ENCODE results near the gene CCDC24. TPM values are rescaled to one million over a fixed set of nuclear protein-coding genes. Genes with fewer than 3 reads are reported as not detected.

Gene CCDC24
- total and polyA plus RNA-seq, 10 donors: 3.3 to 25.9 (median 5.6) TPM

DNA sequence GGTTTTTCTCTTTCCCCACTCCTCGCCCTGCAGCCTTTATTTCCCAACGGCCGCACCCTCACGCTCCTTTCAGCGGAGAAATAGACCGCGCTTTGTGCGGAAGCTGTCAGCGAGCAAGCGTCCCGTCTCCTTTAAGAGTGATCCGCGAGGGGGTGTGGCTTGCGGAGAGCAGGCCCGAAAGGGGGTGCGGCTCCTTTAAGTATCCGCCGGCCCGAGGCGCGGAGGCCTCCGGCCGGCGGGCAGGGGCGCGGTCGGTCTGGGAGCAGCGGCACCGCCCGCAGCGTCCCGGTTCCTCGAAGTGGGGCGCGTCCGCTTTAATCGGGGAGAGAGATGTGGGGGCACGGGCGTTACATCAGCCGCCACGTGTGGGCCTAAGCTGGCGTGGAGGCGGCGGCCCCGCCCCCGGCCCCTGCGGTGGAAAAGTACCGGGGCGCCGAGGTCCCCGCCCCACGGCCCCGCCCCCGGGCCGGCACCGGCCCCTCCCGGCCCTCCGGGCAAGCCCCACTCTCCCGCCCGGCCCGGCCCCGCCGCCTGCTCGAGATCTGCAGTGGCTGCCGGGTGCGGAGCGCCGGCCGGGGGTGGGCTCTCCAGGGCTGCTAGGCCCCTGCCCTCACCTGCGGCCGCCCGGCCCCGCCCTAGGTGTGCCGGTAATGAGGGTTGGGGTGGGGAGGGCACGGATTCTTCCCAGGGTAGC, 38.7 kb downstream of the CCDC24 start:
- H3K4me1 ChIP-seq: peaks cover 5 to 46% (median 27%) of the 10 kb centered on the region in 6 donors
- intact Hi-C loops (cut with DNase I; ENCODE audit: low total_unique reads): no loop called here
- TF ChIP-seq POLR2A (IDR thresholded peaks at IDR 0.05): no peak
- TF ChIP-seq POLR2AphosphoS5 (IDR thresholded peaks at IDR 0.05): peak; percentile 61 to 73 (median 65)
- TF ChIP-seq, protein P1, sequence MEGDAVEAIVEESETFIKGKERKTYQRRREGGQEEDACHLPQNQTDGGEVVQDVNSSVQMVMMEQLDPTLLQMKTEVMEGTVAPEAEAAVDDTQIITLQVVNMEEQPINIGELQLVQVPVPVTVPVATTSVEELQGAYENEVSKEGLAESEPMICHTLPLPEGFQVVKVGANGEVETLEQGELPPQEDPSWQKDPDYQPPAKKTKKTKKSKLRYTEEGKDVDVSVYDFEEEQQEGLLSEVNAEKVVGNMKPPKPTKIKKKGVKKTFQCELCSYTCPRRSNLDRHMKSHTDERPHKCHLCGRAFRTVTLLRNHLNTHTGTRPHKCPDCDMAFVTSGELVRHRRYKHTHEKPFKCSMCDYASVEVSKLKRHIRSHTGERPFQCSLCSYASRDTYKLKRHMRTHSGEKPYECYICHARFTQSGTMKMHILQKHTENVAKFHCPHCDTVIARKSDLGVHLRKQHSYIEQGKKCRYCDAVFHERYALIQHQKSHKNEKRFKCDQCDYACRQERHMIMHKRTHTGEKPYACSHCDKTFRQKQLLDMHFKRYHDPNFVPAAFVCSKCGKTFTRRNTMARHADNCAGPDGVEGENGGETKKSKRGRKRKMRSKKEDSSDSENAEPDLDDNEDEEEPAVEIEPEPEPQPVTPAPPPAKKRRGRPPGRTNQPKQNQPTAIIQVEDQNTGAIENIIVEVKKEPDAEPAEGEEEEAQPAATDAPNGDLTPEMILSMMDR (IDR thresholded peaks at IDR 0.05 in 8 of 11, conservative IDR thresholded peaks at IDR 0.05 in 3 of 11): peak in 1 of 11 experiments; percentile 33
- H3K36me3 ChIP-seq: no peaks in the 10 kb centered on the region
- 0 to 1% (median 0%) methylated on average over 27 to 75 of the region's 75 CpGs for WGBS, 5 donors
- peak overlapping the region; percentile 67 to 91 (median 88) for H3K4me3 ChIP-seq
- peak overlapping the region; percentile 82 to 92 (median 87) for H3K27ac ChIP-seq
- peak; percentile 97 for DNase-seq
- no peaks in the 10 kb centered on the region for H3K9me3 ChIP-seq
- peaks cover 0 to 15% (median 0%) of the 10 kb centered on the region in 7 donors for H3K27me3 ChIP-seq (replicated peaks in 1 of 7)

DNA sequence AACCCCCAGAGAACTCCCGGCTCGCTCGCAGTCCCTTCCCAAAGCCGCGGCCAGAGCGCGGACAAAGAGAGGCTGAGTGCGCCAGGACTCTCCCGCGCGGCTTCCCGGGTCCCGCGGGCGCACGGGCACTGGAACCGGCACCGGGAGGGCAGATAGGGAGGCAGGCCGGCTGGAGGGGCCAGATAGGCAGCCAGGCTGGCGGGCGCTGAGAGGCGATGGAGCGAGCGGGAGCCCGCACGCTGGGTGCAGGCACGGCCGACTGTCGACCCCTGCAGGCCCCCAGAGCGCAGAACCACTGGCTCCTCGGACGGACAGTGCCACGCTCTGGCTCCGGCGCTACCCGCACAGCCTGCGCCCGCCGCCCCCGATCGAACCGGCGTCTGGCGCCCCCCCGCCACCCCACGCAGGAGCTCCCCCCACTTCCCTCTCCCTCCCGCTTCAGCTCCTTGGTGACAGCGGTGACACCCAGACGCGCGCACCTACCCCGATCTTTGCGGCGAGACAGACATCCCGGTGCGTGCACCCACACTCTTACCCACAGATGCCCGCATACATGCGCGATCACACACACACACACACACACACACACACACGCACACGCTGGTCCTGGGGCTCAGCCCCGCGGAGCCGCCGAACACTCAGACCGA, 39.3 kb downstream of the CCDC24 start:
- H3K36me3 ChIP-seq: no peaks in the 10 kb centered on the region
- H3K27me3 ChIP-seq (replicated peaks in 1 of 7): peaks cover 0 to 15% (median 0%) of the 10 kb centered on the region in 7 donors
- H3K4me1 ChIP-seq: peaks cover 5 to 45% (median 28%) of the 10 kb centered on the region in 6 donors
- no peaks in the 10 kb centered on the region for H3K9me3 ChIP-seq
- H3K27ac ChIP-seq: peak overlapping the region; percentile 82 to 92 (median 87)
- WGBS, 5 donors: 0 to 1% (median 0%) methylated on average over 27 to 66 of the region's 66 CpGs
- DNase-seq: peak; percentile 89
- intact Hi-C loops (cut with DNase I; ENCODE audit: low total_unique reads): no loop called here
- peak overlapping the region; percentile 67 to 91 (median 88) for H3K4me3 ChIP-seq
- TF ChIP-seq POLR2AphosphoS5 (IDR thresholded peaks at IDR 0.05): no peak
- TF ChIP-seq, protein P1 (IDR thresholded peaks at IDR 0.05 in 8 of 11, conservative IDR thresholded peaks at IDR 0.05 in 3 of 11): peak in 2 of 11 experiments; percentile 12 to 31

DNA sequence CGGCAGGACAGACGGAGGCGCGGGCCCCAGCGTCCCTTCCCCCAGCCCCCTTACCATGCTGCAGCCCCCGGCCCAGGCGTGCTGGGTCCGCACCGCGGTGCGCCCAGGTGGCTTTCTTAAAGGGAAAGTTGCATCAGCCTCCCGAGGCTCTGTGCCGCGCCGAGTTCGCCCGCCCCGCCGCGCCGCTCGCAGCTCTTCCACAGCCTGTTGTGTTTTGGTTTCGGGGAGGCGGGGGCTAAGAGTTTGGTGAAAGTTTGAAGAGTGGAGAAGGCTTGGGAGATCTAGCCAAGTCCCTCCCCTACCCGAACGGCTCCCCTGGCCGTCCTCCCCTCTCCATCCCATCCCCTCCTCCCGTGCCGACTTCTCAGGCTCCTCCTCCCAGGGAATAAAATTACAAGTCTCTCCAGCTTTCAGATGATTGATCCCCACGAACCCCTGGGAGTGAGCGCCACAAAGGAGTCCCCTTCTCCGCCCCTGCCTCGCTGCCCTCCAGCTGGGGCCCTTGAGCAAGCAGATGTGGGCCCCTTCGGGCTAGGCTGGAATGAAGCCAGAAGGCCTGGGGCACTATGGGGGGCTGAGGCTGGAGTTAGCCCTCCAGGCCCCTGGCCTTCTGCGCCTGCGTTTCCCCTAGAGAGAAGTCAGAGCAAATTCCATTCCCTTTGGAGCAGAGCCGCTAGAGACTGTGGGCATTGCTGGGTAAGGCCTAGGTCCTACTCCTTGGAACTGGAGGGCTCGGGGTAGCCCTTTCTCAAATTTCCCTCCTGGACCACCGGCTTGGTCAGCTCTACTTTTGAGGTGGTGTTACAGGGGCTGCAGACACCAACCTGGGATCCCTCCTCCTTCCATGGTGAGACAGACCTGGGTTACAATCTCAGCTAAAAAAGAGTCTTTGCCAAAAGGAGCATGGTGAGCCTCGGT, 40.1 kb downstream of the CCDC24 start, which contains the start of gene SLC6A9:
TSS of gene SLC6A9 (minus strand) at position 211 of the 918 bp plus-strand sequence. CDS start 7,185 bp downstream, outside the sequence.
- peak; percentile 82 for DNase-seq
- no peaks in the 10 kb centered on the region for H3K36me3 ChIP-seq
- H3K4me1 ChIP-seq: peaks cover 5 to 46% (median 35%) of the 10 kb centered on the region in 6 donors
- H3K27ac ChIP-seq: peak within 1 kb of the TSS; percentile 82 to 92 (median 87)
- peaks cover 0 to 15% (median 0%) of the 10 kb centered on the region in 7 donors for H3K27me3 ChIP-seq (replicated peaks in 1 of 7)
- peak within 1 kb of the TSS; percentile 67 to 91 (median 88) for H3K4me3 ChIP-seq
- no peaks in the 10 kb centered on the region for H3K9me3 ChIP-seq
- TF ChIP-seq, protein P1 (IDR thresholded peaks at IDR 0.05 in 8 of 11, conservative IDR thresholded peaks at IDR 0.05 in 3 of 11): no peak
- peak in 1 of 3 donors; percentile 64 for TF ChIP-seq POLR2AphosphoS5 (IDR thresholded peaks at IDR 0.05)
- WGBS, 5 donors: 20 to 36% (median 24%) methylated on average over 26 to 40 of the region's 40 CpGs
- intact Hi-C loops (cut with DNase I; ENCODE audit: low total_unique reads): no loop called here
